Measurements from ENCODE around the gene FXYD1. TPM values are rescaled to one million over a fixed set of nuclear protein-coding genes. Genes with fewer than 3 reads are reported as not detected.

Gene FXYD1
- total RNA-seq, 2 experiments from 2014 or later: 0.57 to 11.5 TPM

GRCh38 chr19:35119091-35119490 is 19.5 kb upstream of the FXYD1 start:
- Histone ChIP-seq H3K27ac (ENCODE audit: low read depth, low read length, poor library complexity, severe bottlenecking) (no peak overlapping the region), H2AFZ (ENCODE audit: low read length) (no peak overlapping the region)

GRCh38 chr19:35119578-35120155 is 19.0 kb upstream of the FXYD1 start:
- no peaks in the 10 kb centered on the region for H3K79me2 ChIP-seq (ENCODE audit: insufficient read depth, low read depth, low read length)
- no TSS peak for BruUV-seq (replicated peaks)
- CTCF ChIA-PET (ENCODE audit: unreplicated experiment): no interaction called here
- no peak overlapping the region for H3K4me2 ChIP-seq (ENCODE audit: low read length)
- H3K9me3 ChIP-seq (ENCODE audit: low read length): no peaks in the 10 kb centered on the region
- POLR2A ChIA-PET: no interaction called here
- no peak for DNase-seq (ENCODE audit: low spot score)
- H3K9me2 ChIP-seq (ENCODE audit: insufficient read depth, low read length): no peaks in the 10 kb centered on the region
- H2AFZ ChIP-seq (ENCODE audit: low read length): no peak overlapping the region
- no peak overlapping the region for H3K4me3 ChIP-seq (ENCODE audit: low read depth, low read length, poor library complexity, severe bottlenecking)
- TF ChIP-seq EZH2phosphoT487 (IDR thresholded peaks at IDR 0.05; ENCODE audit: borderline replicate concordance, low read depth, low read length): no peak
- TF ChIP-seq, protein P1, sequence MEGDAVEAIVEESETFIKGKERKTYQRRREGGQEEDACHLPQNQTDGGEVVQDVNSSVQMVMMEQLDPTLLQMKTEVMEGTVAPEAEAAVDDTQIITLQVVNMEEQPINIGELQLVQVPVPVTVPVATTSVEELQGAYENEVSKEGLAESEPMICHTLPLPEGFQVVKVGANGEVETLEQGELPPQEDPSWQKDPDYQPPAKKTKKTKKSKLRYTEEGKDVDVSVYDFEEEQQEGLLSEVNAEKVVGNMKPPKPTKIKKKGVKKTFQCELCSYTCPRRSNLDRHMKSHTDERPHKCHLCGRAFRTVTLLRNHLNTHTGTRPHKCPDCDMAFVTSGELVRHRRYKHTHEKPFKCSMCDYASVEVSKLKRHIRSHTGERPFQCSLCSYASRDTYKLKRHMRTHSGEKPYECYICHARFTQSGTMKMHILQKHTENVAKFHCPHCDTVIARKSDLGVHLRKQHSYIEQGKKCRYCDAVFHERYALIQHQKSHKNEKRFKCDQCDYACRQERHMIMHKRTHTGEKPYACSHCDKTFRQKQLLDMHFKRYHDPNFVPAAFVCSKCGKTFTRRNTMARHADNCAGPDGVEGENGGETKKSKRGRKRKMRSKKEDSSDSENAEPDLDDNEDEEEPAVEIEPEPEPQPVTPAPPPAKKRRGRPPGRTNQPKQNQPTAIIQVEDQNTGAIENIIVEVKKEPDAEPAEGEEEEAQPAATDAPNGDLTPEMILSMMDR (conservative IDR thresholded peaks at IDR 0.05; ENCODE audit: low read length): no peak
- H3K27ac ChIP-seq (ENCODE audit: low read depth, low read length, poor library complexity, severe bottlenecking): no peak overlapping the region
- H3K4me1 ChIP-seq (ENCODE audit: insufficient read depth, low read length, poor library complexity, severe bottlenecking): peaks cover 7% of the 10 kb centered on the region
- no peaks in the 10 kb centered on the region for H3K36me3 ChIP-seq (ENCODE audit: insufficient read depth, low read length)
- H4K20me1 ChIP-seq (ENCODE audit: insufficient read depth, low read length): no peaks in the 10 kb centered on the region
- intact Hi-C loops (cut with micrococcal nuclease; ENCODE audit: unreplicated experiment): no loop called here

More at GRCh38 chr19:35119091-35119490, 19.5 kb upstream of the FXYD1 start:
- Histone ChIP-seq H4K20me1 (ENCODE audit: insufficient read depth, low read length) (no peaks in the 10 kb centered on the region), H3K4me1 (ENCODE audit: insufficient read depth, low read length, poor library complexity, severe bottlenecking) (peaks cover 2% of the 10 kb centered on the region), H3K36me3 (ENCODE audit: insufficient read depth, low read length) (no peaks in the 10 kb centered on the region), H3K4me2 (ENCODE audit: low read length) (no peak overlapping the region), H3K4me3 (ENCODE audit: low read depth, low read length, poor library complexity, severe bottlenecking) (no peak overlapping the region), H3K79me2 (ENCODE audit: insufficient read depth, low read depth, low read length) (no peaks in the 10 kb centered on the region), H3K9me2 (ENCODE audit: insufficient read depth, low read length) (no peaks in the 10 kb centered on the region), H3K9me3 (ENCODE audit: low read length) (no peaks in the 10 kb centered on the region)
- POLR2A ChIA-PET: no interaction called here
- TF ChIP-seq, protein P1 (conservative IDR thresholded peaks at IDR 0.05; ENCODE audit: low read length): no peak
- TF ChIP-seq EZH2phosphoT487 (IDR thresholded peaks at IDR 0.05; ENCODE audit: borderline replicate concordance, low read depth, low read length): no peak
- intact Hi-C loops (cut with micrococcal nuclease; ENCODE audit: unreplicated experiment): no loop called here
- no TSS peak for BruUV-seq (replicated peaks)
- DNase-seq (ENCODE audit: low spot score): no peak
- CTCF ChIA-PET (ENCODE audit: unreplicated experiment): no interaction called here

DNA sequence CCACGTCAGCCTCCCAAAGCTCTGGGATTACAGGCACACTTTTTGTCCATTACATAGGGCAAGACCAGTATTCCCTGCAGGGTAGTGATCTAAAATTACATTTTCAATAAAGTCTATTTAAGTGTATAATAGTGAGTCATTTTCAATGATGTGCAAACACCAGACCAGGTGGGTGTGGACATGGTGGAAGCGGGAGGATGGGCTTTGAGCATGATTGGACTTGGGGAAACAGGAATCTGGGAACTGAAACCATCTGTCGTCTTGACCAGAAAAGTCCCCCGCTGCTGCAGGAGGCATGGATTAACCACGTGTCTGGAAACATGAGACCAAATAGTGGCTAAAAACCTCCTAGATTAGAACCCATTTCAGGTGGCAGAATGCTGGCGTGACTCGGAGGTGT is 18.1 kb upstream of the FXYD1 start:
- no peak overlapping the region for H3K4me2 ChIP-seq (ENCODE audit: low read length)
- no peaks in the 10 kb centered on the region for H3K79me2 ChIP-seq (ENCODE audit: insufficient read depth, low read depth, low read length)
- H3K9me3 ChIP-seq (ENCODE audit: low read length): no peaks in the 10 kb centered on the region
- POLR2A ChIA-PET: no interaction called here
- intact Hi-C loops (cut with micrococcal nuclease; ENCODE audit: unreplicated experiment): no loop called here
- BruUV-seq (replicated peaks): no TSS peak
- no peak overlapping the region for H2AFZ ChIP-seq (ENCODE audit: low read length)
- no peaks in the 10 kb centered on the region for H4K20me1 ChIP-seq (ENCODE audit: insufficient read depth, low read length)
- no peak overlapping the region for H3K4me3 ChIP-seq (ENCODE audit: low read depth, low read length, poor library complexity, severe bottlenecking)
- H3K36me3 ChIP-seq (ENCODE audit: insufficient read depth, low read length): no peaks in the 10 kb centered on the region
- DNase-seq (ENCODE audit: low spot score): no peak
- CTCF ChIA-PET (ENCODE audit: unreplicated experiment): interaction anchor here (0.6 kb wide), 1 partner anchor 21 kb away, joined by 3 read pairs; no protein-coding TSS in a partner anchor
- H3K27ac ChIP-seq (ENCODE audit: low read depth, low read length, poor library complexity, severe bottlenecking): no peak overlapping the region
- H3K9me2 ChIP-seq (ENCODE audit: insufficient read depth, low read length): no peaks in the 10 kb centered on the region
- TF ChIP-seq EZH2phosphoT487 (IDR thresholded peaks at IDR 0.05; ENCODE audit: borderline replicate concordance, low read depth, low read length): no peak
- TF ChIP-seq, protein P1 (conservative IDR thresholded peaks at IDR 0.05; ENCODE audit: low read length): no peak
- H3K4me1 ChIP-seq (ENCODE audit: insufficient read depth, low read length, poor library complexity, severe bottlenecking): peaks cover 13% of the 10 kb centered on the region
